Kidney (tissue), 14 donors: ENCODE measurements around the gene GPR68. TPM values are rescaled to one million over a fixed set of nuclear protein-coding genes. Genes with fewer than 3 reads are reported as not detected.
"Not testable (repeated sequence)": the region's sequence is repeated elsewhere in the genome, so short reads cannot be mapped to it uniquely, and the experiment has no call there.

Experiments
- DNase-seq, 5 donors: peaks; one replicate each; pipeline ENCODE4 v3.0.0-alpha.2; 2013 to 2020
- FAIRE-seq: peaks from 2 replicates; lab custom pipeline; 2012; peaks lifted over from hg19 to GRCh38; lab: Jason Lieb, UNC
- H3K27ac ChIP-seq, 2 donors: one replicate each; pipeline ENCODE4 v1.7.0; 2013; ENCODE audit warnings: low read depth in 2 of 2, low read length in 2 of 2, inconsistent platforms in 1 of 2
- H3K27me3 ChIP-seq: one replicate; pipeline ENCODE4 v1.7.1; 2013; ENCODE audit warnings: low read length, inconsistent platforms; ENCODE audit not compliant: control insufficient read depth, insufficient read depth
- H3K36me3 ChIP-seq, 3 donors: one replicate each; pipeline versions ENCODE4 v1.7.0 to v1.7.1; 2013; ENCODE audit warnings: low read length in 3 of 3, control low read depth in 1 of 3, inconsistent platforms in 1 of 3; ENCODE audit not compliant: insufficient read depth in 3 of 3, control insufficient read depth in 2 of 3
- H3K4me1 ChIP-seq, 3 donors: one replicate each; pipeline versions ENCODE4 v1.7.0 to v1.7.1; 2013; ENCODE audit warnings: low read length in 3 of 3, inconsistent platforms in 1 of 3, low read depth in 1 of 3; ENCODE audit not compliant: control insufficient read depth in 2 of 3, insufficient read depth in 2 of 3
- H3K4me3 ChIP-seq, 3 donors: one replicate each; pipeline versions ENCODE4 v1.7.0 to v1.8.1; 2013; ENCODE audit warnings: low read length in 3 of 3, control low read depth in 1 of 3, inconsistent platforms in 1 of 3
- H3K9ac ChIP-seq, 3 donors: one replicate each; pipeline versions ENCODE4 v1.7.0 to v1.7.1; 2013; ENCODE audit warnings: low read length in 3 of 3, control low read depth in 1 of 3, inconsistent platforms in 1 of 3
- H3K9me3 ChIP-seq, 3 donors: one replicate each; pipeline versions ENCODE4 v1.7.0 to v1.7.1; 2013; ENCODE audit warnings: low read length in 3 of 3, control low read depth in 1 of 3, inconsistent platforms in 1 of 3; ENCODE audit not compliant: control insufficient read depth in 2 of 3, insufficient read depth in 1 of 3
- intact Hi-C: fragments of 100-400 bp; cut with DNase I; formaldehyde crosslinking; loops from one replicate; pipeline ENCODE4 v1.11.1; 2022
- polyA plus RNA-seq: library from polyadenylated mRNA; stranded (reverse); fragments of 350-450 nt; fragmentation: Illumina TruSeq; extraction: RNeasy Lipid Tissue Mini Kit (QIAGEN cat#74804); gene quantifications from one replicate; pipeline ENCODE4 v1.2.3, GENCODE V29; 2014; ENCODE audit warnings: low read depth, low replicate concordance; ENCODE audit not compliant: insufficient read depth
- total RNA-seq: library from RNA; stranded (reverse); fragmentation: NEBNext Ultra II Directional; extraction: Animal tissue kit (Norgen Biotek cat#: 25700); gene quantifications from one replicate; pipeline ENCODE4 v1.2.1, GENCODE V29; 2021
- TF ChIP-seq, protein P1 (sequence below): IDR thresholded peaks from 3 replicates; pipeline ENCODE4 v1.5.1; 2012; ENCODE audit warnings: mild to moderate bottlenecking, moderate library complexity, borderline replicate concordance; ENCODE audit not compliant: insufficient read depth; ENCODE audit errors: extremely low read depth
- donor health status: control.
- donor health status: control.
- donor health status: control.
- donor health status: control.
- donor health status: control.
- donor health status: DM: yes; HTN: yes; CAD: no.
- donor health status: Normal renal cell carcinoma (clear cell type).

Gene GPR68
- total and polyA plus RNA-seq, 2 donors from 2014 or later, result 0.82 to 1.7 TPM

- intact Hi-C loops, result no loop called here
- no peak for FAIRE-seq
Measured at GRCh38 chr14:91185721-91186120, 58.8 kb downstream of the GPR68 start.

GRCh38 chr14:91184559-91184958 lies 59.9 kb downstream of the GPR68 start:
- DNase-seq (no peak), FAIRE-seq (no peak)
- Histone ChIP-seq H3K4me3 (no peak overlapping the region), H3K4me1 (peaks cover 0 to 2% (median 0%) of the 10 kb centered on the region in 3 donors), H3K27ac (no peak overlapping the region), H3K9me3 (no peaks in the 10 kb centered on the region), H3K36me3 (peaks cover 10 to 35% (median 30%) of the 10 kb centered on the region in 3 donors), H3K9ac (no peak overlapping the region), H3K27me3 (no peaks in the 10 kb centered on the region)
- intact Hi-C loops, result no loop called here
- TF ChIP-seq, protein P1, sequence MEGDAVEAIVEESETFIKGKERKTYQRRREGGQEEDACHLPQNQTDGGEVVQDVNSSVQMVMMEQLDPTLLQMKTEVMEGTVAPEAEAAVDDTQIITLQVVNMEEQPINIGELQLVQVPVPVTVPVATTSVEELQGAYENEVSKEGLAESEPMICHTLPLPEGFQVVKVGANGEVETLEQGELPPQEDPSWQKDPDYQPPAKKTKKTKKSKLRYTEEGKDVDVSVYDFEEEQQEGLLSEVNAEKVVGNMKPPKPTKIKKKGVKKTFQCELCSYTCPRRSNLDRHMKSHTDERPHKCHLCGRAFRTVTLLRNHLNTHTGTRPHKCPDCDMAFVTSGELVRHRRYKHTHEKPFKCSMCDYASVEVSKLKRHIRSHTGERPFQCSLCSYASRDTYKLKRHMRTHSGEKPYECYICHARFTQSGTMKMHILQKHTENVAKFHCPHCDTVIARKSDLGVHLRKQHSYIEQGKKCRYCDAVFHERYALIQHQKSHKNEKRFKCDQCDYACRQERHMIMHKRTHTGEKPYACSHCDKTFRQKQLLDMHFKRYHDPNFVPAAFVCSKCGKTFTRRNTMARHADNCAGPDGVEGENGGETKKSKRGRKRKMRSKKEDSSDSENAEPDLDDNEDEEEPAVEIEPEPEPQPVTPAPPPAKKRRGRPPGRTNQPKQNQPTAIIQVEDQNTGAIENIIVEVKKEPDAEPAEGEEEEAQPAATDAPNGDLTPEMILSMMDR, result no peak

More at GRCh38 chr14:91185721-91186120, 58.8 kb downstream of the GPR68 start:
- Histone ChIP-seq H3K27me3 (no peaks in the 10 kb centered on the region), H3K4me1 (peaks cover 0 to 2% (median 0%) of the 10 kb centered on the region in 3 donors), H3K9me3 (no peaks in the 10 kb centered on the region), H3K9ac (no peak overlapping the region), H3K4me3 (no peak overlapping the region), H3K36me3 (peaks cover 10 to 42% (median 33%) of the 10 kb centered on the region in 3 donors), H3K27ac (no peak overlapping the region)
- TF ChIP-seq, protein P1, result no peak
- no peak for DNase-seq

GRCh38 chr14:91182753-91183152 lies 61.8 kb downstream of the GPR68 start:
- H3K9me3 ChIP-seq, FAIRE-seq, H3K4me3 ChIP-seq, H3K27ac ChIP-seq, H3K27me3 ChIP-seq, intact Hi-C loops, H3K4me1 ChIP-seq, H3K9ac ChIP-seq, DNase-seq: not testable (repeated sequence)
- H3K36me3 ChIP-seq, result peaks cover 10 to 23% (median 19%) of the 10 kb centered on the region in 3 donors

Other genes with a start within 250 kb of the GPR68 start
- gene RPS6KA5, start 184.1 kb downstream of the GPR68 start, total RNA-seq, result 9.4 TPM
- 0.95 TPM for gene RPS6KA5, start 184.1 kb downstream of the GPR68 start, polyA plus RNA-seq
- gene DGLUCY, start 130.6 kb downstream of the GPR68 start, total RNA-seq, result 79.7 TPM
- gene DGLUCY, start 130.6 kb downstream of the GPR68 start, polyA plus RNA-seq, result 83.4 TPM
- gene CCDC88C, start 173.1 kb upstream of the GPR68 start, total RNA-seq, result 32.8 TPM
- 6.6 TPM for gene CCDC88C, start 173.1 kb upstream of the GPR68 start, polyA plus RNA-seq